Activated T-cell treated with anti-CD3 and anti-CD28 coated beads for 48 hours (primary cell): ENCODE measurements around the gene EXOC4.

Experiments
- DNase-seq: peaks from one replicate; pipeline ENCODE4 v3.0.0-alpha.2; 2020; ENCODE audit warnings: low read depth

The EXOC4 gene

DNA sequence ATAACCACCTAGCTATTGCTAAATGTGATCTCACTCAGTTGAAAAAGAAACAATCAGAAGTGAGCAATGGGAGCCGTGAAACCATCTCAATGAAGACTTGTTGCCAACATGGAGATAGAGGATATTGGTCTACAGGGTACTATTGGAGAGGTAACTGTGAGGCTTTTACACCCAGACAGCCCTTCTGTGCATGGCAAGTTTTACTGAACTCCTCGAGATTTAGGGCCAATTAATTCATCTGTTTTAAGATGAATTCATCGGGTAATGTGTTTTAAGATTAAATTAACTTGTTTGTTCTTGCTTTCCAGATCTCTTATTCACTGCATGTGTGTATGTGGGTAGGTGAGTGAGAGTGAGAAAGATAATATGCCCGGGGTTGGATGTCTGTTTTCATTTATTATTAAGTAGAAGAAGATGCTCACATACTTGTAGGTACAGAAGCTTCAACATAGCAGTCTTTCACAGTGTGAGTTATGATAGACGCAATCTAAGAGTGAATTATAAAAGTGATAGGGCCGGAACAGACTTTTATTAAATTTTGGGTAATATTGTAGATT is 323.8 kb downstream of the EXOC4 start:
- DNase-seq, result no peak

DNA sequence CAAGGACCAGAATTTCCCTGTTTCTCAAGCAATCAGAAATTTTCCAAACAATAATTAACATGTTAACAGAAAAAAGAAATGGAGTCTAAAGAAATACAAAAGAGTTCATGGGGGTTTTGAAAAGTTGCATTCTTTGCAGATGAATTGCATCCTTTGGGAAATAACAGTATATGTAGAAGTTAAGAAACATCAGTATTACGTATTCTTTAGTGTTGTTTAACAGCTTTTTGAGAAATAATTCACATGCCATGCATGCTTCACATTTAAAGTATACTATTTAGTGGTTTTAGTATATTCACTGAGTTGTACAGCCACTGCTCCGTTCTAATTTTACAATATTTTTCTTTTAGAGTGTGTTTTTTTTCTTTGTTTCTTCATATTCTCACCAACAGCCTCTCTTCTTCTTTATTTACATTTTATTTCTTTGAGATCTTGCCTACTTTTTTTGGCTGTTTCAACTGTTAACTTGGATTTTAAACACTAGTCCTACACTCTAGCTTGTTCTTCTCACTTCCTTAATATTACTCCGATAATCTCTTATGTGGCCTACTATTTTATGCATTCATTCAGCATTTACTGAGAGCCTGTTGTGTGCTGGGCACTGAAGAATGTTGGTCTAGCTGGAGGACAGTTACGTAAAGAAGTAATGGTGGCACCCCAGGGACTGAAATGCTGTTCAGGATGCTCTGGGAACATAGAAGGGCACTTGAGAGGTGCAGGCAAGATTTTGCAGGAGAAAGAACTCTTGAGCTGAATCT is 330.1 kb downstream of the EXOC4 start:
- DNase-seq, result no peak

DNA sequence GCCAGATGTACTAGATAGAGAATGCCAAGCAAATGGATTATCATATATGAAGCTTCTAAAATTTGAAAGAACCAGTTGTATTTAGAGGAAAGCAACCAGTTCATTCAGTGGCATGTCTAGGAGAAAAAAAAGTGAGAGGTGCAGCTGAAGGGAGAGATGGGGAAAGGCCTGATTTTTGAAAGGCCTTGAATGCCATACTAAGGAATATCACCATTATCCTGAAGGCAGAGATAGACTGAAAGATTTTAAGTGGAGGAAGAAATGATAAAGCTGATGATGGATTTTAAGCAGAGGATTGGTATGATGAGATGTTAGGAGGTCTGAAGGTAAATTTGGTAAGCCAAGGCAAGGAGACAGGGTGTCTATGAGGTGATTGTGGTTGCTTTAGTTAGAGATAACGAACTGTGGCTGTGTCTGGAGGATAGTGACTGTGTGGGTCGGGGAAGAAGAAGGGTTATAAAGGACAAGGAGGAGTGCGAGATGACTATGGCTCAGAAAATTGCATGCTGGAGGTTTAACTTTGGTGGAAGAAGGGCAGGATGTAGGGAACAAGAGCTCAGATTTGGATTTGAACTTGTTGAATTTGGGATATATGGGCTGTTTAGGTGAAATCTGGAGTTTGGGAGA is 330.8 kb downstream of the EXOC4 start:
- DNase-seq, result no peak

DNA sequence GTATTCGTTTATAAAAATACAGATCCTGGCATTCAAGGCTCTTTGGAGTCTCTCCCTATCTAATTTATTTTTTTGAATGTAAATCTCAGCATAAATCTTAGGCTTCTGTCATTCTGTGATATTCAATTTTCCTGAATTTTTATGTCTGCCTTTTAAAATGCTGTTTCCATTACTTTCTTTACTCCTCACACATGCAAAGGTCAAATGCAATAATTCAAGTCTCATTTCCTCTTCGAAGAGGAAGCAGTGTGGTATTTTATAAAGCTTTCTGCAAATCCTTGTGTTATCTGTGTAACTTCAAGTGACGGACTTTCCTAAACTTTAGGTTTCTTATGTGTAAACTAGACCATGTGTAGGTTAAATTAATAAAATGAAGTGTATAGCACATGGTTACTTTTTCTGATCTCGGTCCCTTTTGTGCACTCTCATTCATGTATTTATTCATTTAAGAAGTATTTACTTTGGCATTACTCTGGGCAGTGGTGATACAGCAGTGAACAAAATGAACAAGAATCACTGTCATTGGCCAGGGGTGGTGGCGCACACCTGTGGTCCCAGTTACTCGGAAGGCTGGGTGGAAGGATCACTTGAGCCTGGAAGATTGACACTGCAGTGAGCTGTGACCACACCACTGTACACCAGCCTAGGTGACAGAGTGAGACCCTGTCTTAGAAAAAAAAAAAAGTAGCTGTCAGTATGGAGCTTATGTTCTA is 332.2 kb downstream of the EXOC4 start:
- DNase-seq, result no peak

DNA sequence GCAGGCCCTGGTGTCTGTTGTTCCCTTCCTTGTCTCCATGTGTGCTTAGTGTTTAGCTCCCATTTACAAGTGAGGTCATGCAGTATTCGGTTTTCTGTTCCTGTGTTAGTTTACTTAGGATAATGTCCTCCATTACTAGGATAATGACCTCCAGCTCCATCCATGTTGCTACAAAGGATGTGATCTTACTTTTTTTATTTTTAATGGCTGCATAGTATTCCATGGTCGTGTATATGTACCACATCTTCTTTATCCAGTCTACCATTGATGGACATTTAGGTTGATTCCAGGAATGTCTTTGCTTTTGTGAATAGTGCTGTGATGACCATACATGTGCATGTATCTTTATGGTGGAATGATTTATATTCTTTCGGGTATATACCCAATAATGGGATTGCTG is 333.4 kb downstream of the EXOC4 start:
- DNase-seq, result no peak

GRCh38 chr7:133587903-133588302 is 335.0 kb downstream of the EXOC4 start:
- no peak for DNase-seq

DNA sequence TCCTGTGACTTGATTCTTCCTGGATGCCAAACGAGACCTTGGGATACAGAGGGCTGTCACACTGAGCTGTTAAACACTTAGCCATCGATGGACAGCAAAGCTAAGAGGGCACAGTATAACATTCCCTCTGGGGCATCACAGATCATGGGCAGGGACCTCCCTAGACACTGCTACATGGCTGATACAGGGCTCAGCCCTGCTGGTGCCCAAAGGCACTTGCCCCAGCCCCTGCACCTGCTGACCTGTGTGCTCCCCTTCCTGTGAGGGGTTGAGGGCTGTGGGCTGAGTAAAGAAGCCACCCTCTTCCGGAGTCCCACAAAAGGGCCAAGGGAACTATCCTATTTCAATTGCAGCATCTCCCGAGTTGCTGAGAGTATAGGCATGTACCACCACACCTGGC is 337.9 kb downstream of the EXOC4 start:
- DNase-seq, result no peak

DNA sequence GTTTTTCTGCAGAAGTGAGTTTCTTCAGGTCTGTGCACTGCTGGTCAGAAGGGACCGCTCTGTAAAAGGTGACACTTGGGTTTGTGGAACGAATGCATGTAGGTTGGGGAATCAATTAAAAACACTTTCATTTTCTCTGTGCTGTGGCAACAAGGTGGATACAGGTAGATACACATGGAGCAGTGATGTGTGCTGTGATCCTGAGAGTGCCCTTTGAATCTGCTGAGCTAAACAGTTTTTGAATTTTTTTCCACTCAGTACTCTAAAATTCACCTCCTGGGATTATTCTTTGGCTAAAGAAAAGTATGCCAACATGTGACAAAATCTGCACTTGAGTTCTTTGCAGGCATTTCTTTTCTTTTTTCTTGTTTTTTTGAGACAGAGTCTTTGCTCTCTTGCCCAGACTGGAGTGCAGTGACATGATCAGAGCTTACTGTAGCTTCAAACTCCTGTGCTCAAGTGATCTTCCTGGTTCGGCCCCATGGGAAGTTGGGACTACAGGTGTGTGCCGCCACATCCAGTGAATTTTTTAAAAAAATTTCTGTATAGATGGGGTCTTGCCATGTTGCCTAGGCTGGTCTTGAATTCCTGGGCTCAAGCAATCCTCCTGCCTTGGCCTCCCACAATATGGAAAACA is 338.9 kb downstream of the EXOC4 start:
- no peak for DNase-seq

- no peak for DNase-seq
Observed at GRCh38 chr7:133593561-133593960, 340.7 kb downstream of the EXOC4 start.

DNA sequence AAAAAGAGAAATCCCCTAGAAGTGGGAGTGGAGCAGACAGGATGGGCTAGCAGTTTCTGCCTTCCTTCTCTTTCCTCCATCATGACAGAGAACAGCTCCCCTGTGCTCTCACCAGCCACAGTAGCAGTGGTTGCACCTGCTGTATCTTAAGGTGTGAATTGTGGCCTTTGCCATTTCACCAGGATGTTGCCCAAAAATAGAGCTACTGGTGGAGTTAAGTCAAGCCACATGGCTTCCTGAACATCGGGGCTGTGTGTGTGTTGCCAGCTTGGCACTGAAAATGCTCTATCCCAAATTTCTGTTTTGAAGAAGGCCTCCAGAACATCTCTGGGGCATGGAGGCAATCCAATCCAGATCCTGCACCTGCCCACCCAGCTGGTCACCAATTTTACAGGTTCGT is 348.7 kb downstream of the EXOC4 start:
- no peak for DNase-seq

GRCh38 chr7:133602291-133602690 is 349.4 kb downstream of the EXOC4 start:
- DNase-seq, result no peak

GRCh38 chr7:133606991-133607390 is 354.1 kb downstream of the EXOC4 start:
- DNase-seq, result no peak

- no peak for DNase-seq
Observed at GRCh38 chr7:133609806-133610205, 356.9 kb downstream of the EXOC4 start.

DNA sequence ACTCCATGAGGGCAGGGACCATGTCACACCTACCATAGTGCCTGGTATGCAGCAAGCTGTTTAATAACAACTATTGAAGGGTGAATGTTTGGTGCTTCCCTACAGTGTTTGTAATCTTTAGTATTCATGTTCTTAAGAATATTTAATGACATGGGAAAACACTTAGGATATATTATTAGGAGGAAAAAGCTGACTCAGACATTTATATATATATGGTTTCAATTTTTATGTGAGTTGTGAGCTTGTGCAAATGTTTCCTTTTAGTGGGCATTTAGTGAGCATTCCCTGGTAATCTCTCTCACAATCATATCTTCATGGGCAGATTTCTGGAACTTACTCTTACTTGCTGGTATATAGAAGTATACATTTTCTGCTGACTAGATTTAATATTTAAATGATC is 359.1 kb downstream of the EXOC4 start:
- no peak for DNase-seq

GRCh38 chr7:133613250-133613790 is 360.4 kb downstream of the EXOC4 start:
- no peak for DNase-seq

DNA sequence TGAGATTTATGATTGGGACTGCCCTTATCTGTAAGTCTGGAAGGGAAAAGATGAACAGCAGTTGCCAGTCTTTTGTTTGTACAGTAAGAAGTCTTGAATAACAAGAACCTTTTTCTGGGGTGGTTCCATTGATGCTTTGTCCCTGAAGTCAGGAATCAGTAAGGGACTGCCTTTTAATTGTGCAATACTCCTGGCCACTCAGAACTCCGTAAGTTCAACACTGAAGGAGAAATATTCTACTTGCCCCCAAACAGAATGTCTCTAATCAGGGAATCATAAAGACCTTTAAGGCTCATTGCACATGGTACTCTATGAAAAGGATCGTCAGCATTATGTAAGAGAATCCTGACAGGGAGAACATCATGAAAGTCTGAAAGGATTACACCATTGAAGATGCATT is 361.4 kb downstream of the EXOC4 start:
- DNase-seq, result no peak

GRCh38 chr7:133618970-133619369 is 366.1 kb downstream of the EXOC4 start:
- no peak for DNase-seq

DNA sequence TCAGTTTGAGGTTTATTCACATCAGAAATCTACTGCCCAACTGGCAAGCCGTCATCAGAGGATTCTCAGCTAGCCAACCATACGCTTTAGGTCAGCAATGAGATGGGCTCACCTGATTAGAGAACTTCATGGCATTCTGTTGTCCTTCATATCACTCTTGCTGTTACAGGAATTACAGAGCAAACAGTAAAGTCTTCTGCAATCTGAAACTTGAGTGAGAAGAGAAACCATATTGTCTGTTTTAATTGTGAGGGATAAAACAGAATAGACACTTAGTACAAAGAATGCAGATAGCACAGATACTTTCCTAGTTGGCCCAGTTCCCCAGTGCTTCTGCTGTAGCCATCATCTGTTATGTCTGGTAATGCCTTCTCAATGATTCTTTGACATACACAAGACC is 366.6 kb downstream of the EXOC4 start:
- no peak for DNase-seq

GRCh38 chr7:133623721-133624120 is 370.8 kb downstream of the EXOC4 start:
- DNase-seq, result no peak

DNA sequence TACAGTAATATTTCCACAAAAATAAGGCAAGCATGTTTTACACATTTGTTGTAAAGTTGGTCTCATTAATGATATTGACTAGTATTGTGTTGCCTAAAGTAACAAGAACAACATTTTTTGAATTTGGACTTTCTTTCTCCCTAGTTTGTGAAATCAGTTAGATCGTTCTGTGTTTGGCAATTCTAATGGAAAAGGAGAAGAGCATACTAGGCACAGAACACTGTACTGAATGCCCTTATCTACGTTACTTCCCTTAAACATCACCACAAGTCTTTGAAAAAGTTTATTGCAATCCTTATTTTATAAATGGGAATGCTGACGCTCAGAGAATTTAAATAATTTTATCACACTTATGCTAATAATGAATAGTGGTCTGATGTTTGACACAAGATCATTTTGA is 372.2 kb downstream of the EXOC4 start:
- DNase-seq, result no peak

- DNase-seq, result no peak
Observed at GRCh38 chr7:133629701-133630100, 376.8 kb downstream of the EXOC4 start.

DNA sequence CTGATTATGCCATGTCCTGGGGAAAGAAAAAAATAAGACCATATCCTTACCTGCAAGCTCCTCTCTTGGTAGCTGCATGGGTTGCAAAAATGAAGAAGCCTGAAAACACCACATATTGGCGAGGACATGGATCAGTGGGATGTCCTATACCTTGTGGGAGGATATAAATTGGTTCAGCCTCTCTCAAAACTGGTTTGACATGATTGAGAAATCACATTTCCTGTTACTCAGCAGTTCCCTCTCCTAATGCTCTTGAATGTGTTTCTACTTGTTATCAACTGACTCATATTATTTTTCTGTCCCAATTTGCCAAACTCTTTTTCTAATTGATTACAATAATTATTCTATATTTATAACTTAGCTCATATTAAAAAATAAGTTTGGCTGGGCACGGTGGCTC is 380.2 kb downstream of the EXOC4 start:
- no peak for DNase-seq
